Neural crest cell (in vitro differentiated cells): ENCODE measurements around the gene TBC1D4. TPM values are rescaled to one million over a fixed set of nuclear protein-coding genes. Genes with fewer than 3 reads are reported as not detected.

Experiments used
- DNase-seq: peaks from one replicate; pipeline ENCODE4 v3.0.0; 2021; ENCODE audit warnings: low read depth, mixed read lengths, low spot score
- H3K27ac Mint-ChIP-seq: one replicate; pipeline ENCODE4 v1.8.0; 2021; ENCODE audit warnings: mild to moderate bottlenecking, mixed read lengths; ENCODE audit not compliant: unreplicated experiment
- H3K27me3 Mint-ChIP-seq: 2 replicates; pipeline ENCODE4 v1.8.0; 2021; ENCODE audit warnings: low read depth, mild to moderate bottlenecking, mixed read lengths
- H3K36me3 Mint-ChIP-seq: 2 replicates; pipeline ENCODE4 v1.8.0; 2021; ENCODE audit warnings: low read depth, mild to moderate bottlenecking, mixed read lengths
- H3K4me1 Mint-ChIP-seq: 2 replicates; pipeline ENCODE4 v1.8.0; 2021; ENCODE audit warnings: mixed read lengths
- H3K4me3 Mint-ChIP-seq: one replicate; pipeline ENCODE4 v1.8.0; 2021; ENCODE audit warnings: mild to moderate bottlenecking, mixed read lengths
- H3K9me3 Mint-ChIP-seq: 2 replicates; pipeline ENCODE4 v1.8.0; 2021; ENCODE audit warnings: mixed read lengths
- total RNA-seq: library from RNA; stranded (reverse); gene quantifications from 2 replicates; pipeline ENCODE4 v1.2.1, GENCODE V29; 2021
- TF ChIP-seq, protein P1 (sequence below): fragments of 200-600 bp; sonication (generic); conservative IDR thresholded peaks from 2 replicates; pipeline ENCODE4 v1.5.0; 2021; ENCODE audit warnings: antibody characterized with exemption, mild to moderate bottlenecking

The TBC1D4 gene
- total RNA-seq, 1 donor from 2014 or later = 13.4 TPM

DNA sequence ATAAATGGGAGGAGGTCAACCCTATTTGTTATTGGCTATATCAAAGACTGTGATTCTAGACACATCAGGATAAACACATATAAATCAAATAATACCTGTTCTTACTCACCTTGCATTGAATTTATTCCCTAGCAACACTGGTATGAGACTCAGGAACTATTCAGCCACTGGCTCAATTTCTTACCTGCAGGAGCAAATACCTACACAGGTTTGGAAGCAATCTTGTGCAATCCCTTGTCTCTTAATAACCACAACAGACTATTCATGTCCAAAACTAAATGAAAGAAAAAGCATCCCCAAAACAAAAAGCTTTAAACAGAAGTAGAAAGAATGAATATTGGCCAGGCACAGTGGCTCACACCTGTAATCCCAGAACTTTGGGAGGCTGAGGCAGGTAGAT lies 55.5 kb downstream of the TBC1D4 start:
- H3K4me3 Mint-ChIP-seq = no peak overlapping the region
- H3K36me3 Mint-ChIP-seq = peaks cover 5% of the 10 kb centered on the region
- no peak overlapping the region for H3K27ac Mint-ChIP-seq
- no peaks in the 10 kb centered on the region for H3K27me3 Mint-ChIP-seq
- H3K9me3 Mint-ChIP-seq = peaks cover 13% of the 10 kb centered on the region
- no peaks in the 10 kb centered on the region for H3K4me1 Mint-ChIP-seq
- DNase-seq = no peak
- TF ChIP-seq, protein P1, sequence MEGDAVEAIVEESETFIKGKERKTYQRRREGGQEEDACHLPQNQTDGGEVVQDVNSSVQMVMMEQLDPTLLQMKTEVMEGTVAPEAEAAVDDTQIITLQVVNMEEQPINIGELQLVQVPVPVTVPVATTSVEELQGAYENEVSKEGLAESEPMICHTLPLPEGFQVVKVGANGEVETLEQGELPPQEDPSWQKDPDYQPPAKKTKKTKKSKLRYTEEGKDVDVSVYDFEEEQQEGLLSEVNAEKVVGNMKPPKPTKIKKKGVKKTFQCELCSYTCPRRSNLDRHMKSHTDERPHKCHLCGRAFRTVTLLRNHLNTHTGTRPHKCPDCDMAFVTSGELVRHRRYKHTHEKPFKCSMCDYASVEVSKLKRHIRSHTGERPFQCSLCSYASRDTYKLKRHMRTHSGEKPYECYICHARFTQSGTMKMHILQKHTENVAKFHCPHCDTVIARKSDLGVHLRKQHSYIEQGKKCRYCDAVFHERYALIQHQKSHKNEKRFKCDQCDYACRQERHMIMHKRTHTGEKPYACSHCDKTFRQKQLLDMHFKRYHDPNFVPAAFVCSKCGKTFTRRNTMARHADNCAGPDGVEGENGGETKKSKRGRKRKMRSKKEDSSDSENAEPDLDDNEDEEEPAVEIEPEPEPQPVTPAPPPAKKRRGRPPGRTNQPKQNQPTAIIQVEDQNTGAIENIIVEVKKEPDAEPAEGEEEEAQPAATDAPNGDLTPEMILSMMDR = no peak

DNA sequence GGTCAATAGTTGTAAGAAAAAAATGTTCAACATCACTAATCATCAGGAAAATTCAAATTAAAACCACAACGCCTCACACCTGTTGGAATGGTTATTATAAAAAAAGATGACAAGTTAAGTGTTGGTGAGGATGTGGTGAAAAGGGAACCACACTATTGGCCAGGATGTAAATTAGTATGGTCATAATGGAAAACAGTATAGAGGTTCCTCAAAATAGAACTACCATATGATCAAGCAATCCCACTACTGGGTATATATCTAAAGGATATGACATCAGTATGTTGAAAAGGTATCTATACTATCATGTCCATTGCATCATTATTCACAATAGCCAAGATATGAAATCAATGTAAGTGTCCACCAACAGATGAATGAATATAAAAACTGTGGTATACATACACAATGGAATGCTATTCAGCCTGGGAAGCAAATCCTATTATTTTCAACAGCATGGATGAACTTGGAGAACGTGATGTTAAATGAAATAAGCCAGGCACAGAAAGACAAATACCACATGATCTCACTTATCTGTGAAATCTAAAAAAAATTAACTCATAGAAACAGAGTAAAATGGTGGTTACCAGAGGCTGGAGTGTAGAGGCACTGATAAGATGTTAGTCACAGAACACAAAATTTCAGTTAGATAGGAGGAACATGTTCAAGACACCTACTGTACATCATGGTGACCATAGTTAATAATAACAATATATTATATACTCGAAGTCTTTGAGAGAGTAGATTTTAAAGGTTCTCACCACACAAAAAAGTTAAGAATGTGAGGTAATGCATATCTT lies 56.6 kb downstream of the TBC1D4 start:
- Mint-ChIP-seq H3K27me3 (no peaks in the 10 kb centered on the region), H3K4me3 (no peak overlapping the region), H3K27ac (no peak overlapping the region), H3K36me3 (peaks cover 5% of the 10 kb centered on the region), H3K4me1 (no peaks in the 10 kb centered on the region), H3K9me3 (peaks cover 13% of the 10 kb centered on the region)
- DNase-seq = no peak
- TF ChIP-seq, protein P1 = no peak

- H3K27me3 Mint-ChIP-seq = no peaks in the 10 kb centered on the region
- H3K36me3 Mint-ChIP-seq = peaks cover 5% of the 10 kb centered on the region
- TF ChIP-seq, protein P1 = no peak
- no peak for DNase-seq
- H3K4me1 Mint-ChIP-seq = peaks cover 2% of the 10 kb centered on the region
- no peak overlapping the region for H3K4me3 Mint-ChIP-seq
- no peak overlapping the region for H3K27ac Mint-ChIP-seq
- H3K9me3 Mint-ChIP-seq = peaks cover 13% of the 10 kb centered on the region
Observed at GRCh38 chr13:75423946-75424345, 58.0 kb downstream of the TBC1D4 start.

DNA sequence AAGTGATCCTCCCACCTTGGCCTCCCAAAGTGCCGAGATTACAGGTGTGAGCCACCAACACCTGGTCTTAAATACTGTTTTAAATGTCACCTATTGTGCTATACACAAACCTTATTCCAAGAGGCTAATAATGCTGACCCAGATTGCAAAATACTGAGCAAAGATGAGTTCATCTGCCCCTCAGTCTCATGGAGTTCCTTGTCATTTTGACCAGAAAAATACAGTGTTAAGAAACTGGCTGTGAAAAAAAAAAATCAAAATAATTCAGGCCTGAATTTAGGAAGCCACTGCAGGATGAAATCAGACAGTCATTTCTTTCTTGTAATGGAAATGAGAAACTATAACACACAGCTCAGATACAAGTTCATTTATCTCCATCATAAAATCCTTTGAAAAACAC lies 59.9 kb downstream of the TBC1D4 start:
- no peaks in the 10 kb centered on the region for H3K27me3 Mint-ChIP-seq
- H3K36me3 Mint-ChIP-seq = peaks cover 5% of the 10 kb centered on the region
- TF ChIP-seq, protein P1 = no peak
- peaks cover 13% of the 10 kb centered on the region for H3K9me3 Mint-ChIP-seq
- H3K4me3 Mint-ChIP-seq = no peak overlapping the region
- H3K27ac Mint-ChIP-seq = no peak overlapping the region
- DNase-seq = no peak
- H3K4me1 Mint-ChIP-seq = peaks cover 16% of the 10 kb centered on the region

- Mint-ChIP-seq H3K9me3 (peaks cover 12% of the 10 kb centered on the region), H3K4me1 (peaks cover 25% of the 10 kb centered on the region), H3K27ac (no peak overlapping the region), H3K36me3 (peaks cover 5% of the 10 kb centered on the region), H3K4me3 (no peak overlapping the region), H3K27me3 (no peaks in the 10 kb centered on the region)
- no peak for DNase-seq
- TF ChIP-seq, protein P1 = no peak
Observed at GRCh38 chr13:75421133-75421532, 60.8 kb downstream of the TBC1D4 start.
